Measurements from ENCODE around the gene SLIT3.
A peak's percentile ranks its signal among the peaks of the same experiment; 100 is the strongest.

SLIT3 gene

DNA sequence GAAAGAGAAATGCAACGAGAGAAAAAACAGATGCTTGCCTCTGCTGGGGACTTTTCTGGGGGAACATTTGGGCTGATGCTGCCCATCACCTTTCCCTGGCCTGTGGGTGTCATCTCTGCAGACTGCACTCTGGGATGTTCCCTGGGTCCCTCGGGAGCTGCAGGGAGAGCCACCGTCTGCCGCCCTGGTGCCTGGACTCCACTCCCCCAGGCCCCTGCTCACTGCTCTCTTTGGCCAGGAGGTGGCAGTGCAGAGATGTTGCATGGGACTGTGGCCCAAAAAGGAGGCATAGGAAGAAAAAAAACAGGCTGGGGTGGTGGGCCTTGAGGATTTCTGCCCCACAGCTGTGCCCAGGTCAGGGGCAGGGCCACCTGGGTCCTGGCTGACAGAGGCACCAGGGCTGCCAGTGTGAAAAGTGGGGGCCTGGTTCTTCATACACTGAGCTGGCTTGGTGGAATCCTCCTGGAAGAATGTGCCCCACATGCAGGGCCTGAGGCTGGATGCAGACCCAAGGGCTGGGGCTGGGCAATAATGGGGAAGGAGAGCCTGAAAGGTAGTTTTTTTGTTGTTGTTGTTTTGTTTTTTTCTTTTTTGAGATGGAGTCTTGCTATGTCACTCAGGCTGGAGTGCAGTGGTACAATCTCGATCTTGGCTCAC lies 353.6 kb downstream of the SLIT3 start:
- peak; percentile 94 for TF ChIP-seq CTCF (conservative IDR thresholded peaks at IDR 0.05; ENCODE audit: low read depth, low read length)
- no peak overlapping the region for H3K4me3 ChIP-seq (ENCODE audit: low read length)
- no peak for DNase-seq (ENCODE audit: low read depth)

- no peak overlapping the region for H3K4me3 ChIP-seq (ENCODE audit: low read length)
- peak; percentile 51 for TF ChIP-seq CTCF (conservative IDR thresholded peaks at IDR 0.05; ENCODE audit: low read depth, low read length)
- DNase-seq (ENCODE audit: low read depth), result no peak
These were observed 354.6 kb downstream of the SLIT3 start for GRCh38 chr5:168946363-168946762.

DNA sequence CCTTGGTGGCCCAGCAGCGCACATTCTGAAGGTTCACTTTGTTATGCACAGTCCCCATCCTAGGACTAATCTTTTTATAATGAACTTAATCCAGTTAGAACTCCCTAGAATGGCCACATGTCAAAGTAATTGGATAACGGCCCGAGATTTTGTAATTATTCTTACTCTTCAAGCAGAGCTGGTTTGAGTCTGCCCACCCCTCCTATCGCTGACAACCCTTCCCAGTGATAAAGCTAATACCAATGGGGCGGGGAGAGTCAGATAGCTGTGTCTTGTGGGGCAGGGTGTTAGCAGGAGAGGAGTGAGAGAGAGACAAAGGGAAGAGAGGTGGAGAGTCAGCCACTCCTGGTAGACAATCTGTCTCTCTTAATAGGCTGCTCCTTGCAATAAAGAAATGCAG lies 356.9 kb downstream of the SLIT3 start:
- H3K4me3 ChIP-seq (ENCODE audit: low read length), result no peak overlapping the region
- TF ChIP-seq CTCF (conservative IDR thresholded peaks at IDR 0.05; ENCODE audit: low read depth, low read length), result no peak
- peak; percentile 62 for DNase-seq (ENCODE audit: low read depth)

GRCh38 chr5:168943091-168943884 lies 357.7 kb downstream of the SLIT3 start:
- DNase-seq (ENCODE audit: low read depth), result no peak
- no peak for TF ChIP-seq CTCF (conservative IDR thresholded peaks at IDR 0.05; ENCODE audit: low read depth, low read length)
- H3K4me3 ChIP-seq (ENCODE audit: low read length), result no peak overlapping the region

- no peak for TF ChIP-seq CTCF (conservative IDR thresholded peaks at IDR 0.05; ENCODE audit: low read depth, low read length)
- H3K4me3 ChIP-seq (ENCODE audit: low read length), result no peak overlapping the region
- DNase-seq (ENCODE audit: low read depth), result no peak
These were observed 359.0 kb downstream of the SLIT3 start for GRCh38 chr5:168941901-168942300.

GRCh38 chr5:168940712-168941111 lies 360.2 kb downstream of the SLIT3 start:
- TF ChIP-seq CTCF (conservative IDR thresholded peaks at IDR 0.05; ENCODE audit: low read depth, low read length), result no peak
- DNase-seq (ENCODE audit: low read depth), result no peak
- H3K4me3 ChIP-seq (ENCODE audit: low read length), result no peak overlapping the region

Measured in retinal pigment epithelial cell (primary cell).